COLO829 (cell line): ENCODE measurements around the gene ATP5PB.
A peak's percentile ranks its signal among the peaks of the same experiment; 100 is the strongest.

Source experiments
- DNase-seq: peaks from one replicate; pipeline ENCODE4 v3.0.0; 2012; ENCODE audit warnings: low spot score

The ATP5PB gene

GRCh38 chr1:111475701-111476100 is 26.4 kb downstream of the ATP5PB start:
- DNase-seq: no peak

GRCh38 chr1:111476214-111476613 is 26.9 kb downstream of the ATP5PB start:
- DNase-seq: no peak

- DNase-seq: no peak
Measured at GRCh38 chr1:111476761-111477309, 27.6 kb downstream of the ATP5PB start.

- DNase-seq: no peak
Measured at GRCh38 chr1:111480674-111481073, 31.4 kb downstream of the ATP5PB start.

GRCh38 chr1:111481387-111482221 is 32.3 kb downstream of the ATP5PB start:
- DNase-seq: peak; percentile 28

- DNase-seq: no peak
Measured at GRCh38 chr1:111483166-111483565, 33.9 kb downstream of the ATP5PB start.

- DNase-seq: no peak
Measured at GRCh38 chr1:111483876-111484275, 34.6 kb downstream of the ATP5PB start.

- no peak for DNase-seq
Measured at GRCh38 chr1:111484391-111485026, 35.2 kb downstream of the ATP5PB start.

- no peak for DNase-seq
Measured at GRCh38 chr1:111486431-111486830, 37.2 kb downstream of the ATP5PB start.

GRCh38 chr1:111487133-111487532 is 37.9 kb downstream of the ATP5PB start:
- DNase-seq: no peak

GRCh38 chr1:111488669-111489068 is 39.4 kb downstream of the ATP5PB start:
- DNase-seq: no peak

- no peak for DNase-seq
Measured at GRCh38 chr1:111489604-111490003, 40.3 kb downstream of the ATP5PB start.

- no peak for DNase-seq
Measured at GRCh38 chr1:111490220-111490619, 41.0 kb downstream of the ATP5PB start.

- no peak for DNase-seq
Measured at GRCh38 chr1:111491070-111491469, 41.8 kb downstream of the ATP5PB start.

GRCh38 chr1:111496398-111496797 is 47.1 kb downstream of the ATP5PB start:
- DNase-seq: no peak

GRCh38 chr1:111497592-111497991 is 48.3 kb downstream of the ATP5PB start:
- no peak for DNase-seq

- DNase-seq: no peak
Measured at GRCh38 chr1:111499026-111499785, 49.9 kb downstream of the ATP5PB start.

- DNase-seq: no peak
Measured at GRCh38 chr1:111501645-111502044, 52.4 kb downstream of the ATP5PB start.

GRCh38 chr1:111503585-111504060 is 54.4 kb downstream of the ATP5PB start, which contains the start of the genes ADORA3 and TMIGD3:
ADORA3 (minus strand) TSS chr1:111503633; CDS start chr1:111503354, 279 bp downstream.
TMIGD3 (minus strand) TSS chr1:111503633; CDS start chr1:111503354, 279 bp downstream.
- no peak for DNase-seq

- DNase-seq: no peak
Measured at GRCh38 chr1:111504097-111504496, 54.8 kb downstream of the ATP5PB start.

GRCh38 chr1:111505641-111506119 is 56.4 kb downstream of the ATP5PB start:
- DNase-seq: no peak

- no peak for DNase-seq
Measured at GRCh38 chr1:111506561-111506960, 57.3 kb downstream of the ATP5PB start.
